IPS DF 6.9 (cell line): ENCODE measurements around the gene COX4I2.

Source experiments
- DNase-seq: peaks from one replicate; pipeline ENCODE4 v3.0.0-alpha.2; 2013; ENCODE audit warnings: low read depth, low spot score
- H3K27ac ChIP-seq: one replicate; pipeline ENCODE4 v1.5.1; 2013; ENCODE audit warnings: low read length, control low read depth
- H3K27me3 ChIP-seq: 2 replicates; pipeline ENCODE4 v1.6.1; 2013; ENCODE audit warnings: mild to moderate bottlenecking, low read length; ENCODE audit not compliant: control insufficient read depth, insufficient read depth
- H3K36me3 ChIP-seq: 2 replicates; pipeline ENCODE4 v1.6.1; 2013; ENCODE audit warnings: low read length; ENCODE audit not compliant: control insufficient read depth, insufficient read depth
- H3K4me1 ChIP-seq: 2 replicates; pipeline ENCODE4 v1.6.1; 2013; ENCODE audit warnings: low read length; ENCODE audit not compliant: control insufficient read depth, insufficient read depth
- H3K4me3 ChIP-seq: 2 replicates; pipeline ENCODE4 v1.5.1; 2013; ENCODE audit warnings: mild to moderate bottlenecking, low read length
- H3K9me3 ChIP-seq: 2 replicates; pipeline ENCODE4 v1.6.1; 2013; ENCODE audit warnings: low read length, inconsistent platforms; ENCODE audit not compliant: control insufficient read depth, insufficient read depth
- WGBS: extraction: QIAGEN DNeasy Blood & Tissue Kit; methylation state at CpG from one replicate; pipeline ENCODE4 v1.1.7; 2013; ENCODE audit warnings: mixed read lengths, missing lambda C conversion rate; ENCODE audit not compliant: insufficient read length, insufficient coverage; 5-methylcytosine and 5-hydroxymethylcytosine counted together

The COX4I2 gene

GRCh38 chr20:31677553-31678260 is 40.0 kb downstream of the COX4I2 start:
- no peaks in the 10 kb centered on the region; the same call in 1 of the 2 replicates for H3K27me3 ChIP-seq
- no peaks in the 10 kb centered on the region for H3K36me3 ChIP-seq
- no peaks in the 10 kb centered on the region for H3K9me3 ChIP-seq
- no peak for DNase-seq
- no peak overlapping the region for H3K27ac ChIP-seq
- no CpG with 5 or more reads among the region's 2 CpGs for WGBS
- H3K4me1 ChIP-seq, result peaks cover 6% of the 10 kb centered on the region
- H3K4me3 ChIP-seq, result no peak overlapping the region

- no peaks in the 10 kb centered on the region for H3K36me3 ChIP-seq
- DNase-seq, result no peak
- no CpG with 5 or more reads among the region's 9 CpGs for WGBS
- H3K4me1 ChIP-seq, result peaks cover 6% of the 10 kb centered on the region
- no peak overlapping the region for H3K27ac ChIP-seq
- H3K4me3 ChIP-seq, result no peak overlapping the region
- no peaks in the 10 kb centered on the region; the same call in 1 of the 2 replicates for H3K27me3 ChIP-seq
- H3K9me3 ChIP-seq, result no peaks in the 10 kb centered on the region
Observed at GRCh38 chr20:31678389-31679356, 41.0 kb downstream of the COX4I2 start.

GRCh38 chr20:31679357-31680285 is 41.9 kb downstream of the COX4I2 start:
- H3K9me3 ChIP-seq, result no peaks in the 10 kb centered on the region
- no peak for DNase-seq
- no peaks in the 10 kb centered on the region; the same call in 1 of the 2 replicates for H3K27me3 ChIP-seq
- no CpG with 5 or more reads among the region's 9 CpGs for whole genome bisulfite sequencing
- H3K4me1 ChIP-seq, result peaks cover 6% of the 10 kb centered on the region
- no peak overlapping the region for H3K4me3 ChIP-seq
- no peak overlapping the region for H3K27ac ChIP-seq
- no peaks in the 10 kb centered on the region for H3K36me3 ChIP-seq

GRCh38 chr20:31680286-31681127 is 42.8 kb downstream of the COX4I2 start:
- H3K9me3 ChIP-seq, result no peaks in the 10 kb centered on the region
- H3K27ac ChIP-seq, result no peak overlapping the region
- WGBS, result no CpG with 5 or more reads among the region's 7 CpGs
- no peaks in the 10 kb centered on the region; the same call in 1 of the 2 replicates for H3K27me3 ChIP-seq
- no peak overlapping the region for H3K4me3 ChIP-seq
- no peak for DNase-seq
- no peaks in the 10 kb centered on the region for H3K36me3 ChIP-seq
- peaks cover 6% of the 10 kb centered on the region; the same call in 1 of the 2 replicates for H3K4me1 ChIP-seq

GRCh38 chr20:31681128-31681727 is 43.5 kb downstream of the COX4I2 start:
- DNase-seq, result no peak
- no CpG with 5 or more reads among the region's 7 CpGs for WGBS
- H3K36me3 ChIP-seq, result no peaks in the 10 kb centered on the region
- H3K4me3 ChIP-seq, result no peak overlapping the region
- H3K9me3 ChIP-seq, result no peaks in the 10 kb centered on the region
- H3K27me3 ChIP-seq, result no peaks in the 10 kb centered on the region; the same call in 1 of the 2 replicates
- H3K27ac ChIP-seq, result no peak overlapping the region
- peaks cover 6% of the 10 kb centered on the region; the same call in 1 of the 2 replicates for H3K4me1 ChIP-seq

GRCh38 chr20:31681769-31682168 is 44.1 kb downstream of the COX4I2 start:
- H3K4me1 ChIP-seq, result peaks cover 6% of the 10 kb centered on the region; the same call in 1 of the 2 replicates
- WGBS, result no CpG with 5 or more reads among the region's 3 CpGs
- H3K4me3 ChIP-seq, result no peak overlapping the region

GRCh38 chr20:31682352-31682751 is 44.6 kb downstream of the COX4I2 start:
- WGBS, result no CpG with 5 or more reads among the region's 3 CpGs

More at GRCh38 chr20:31681769-31682168, 44.1 kb downstream of the COX4I2 start:
- no peak for DNase-seq
- Histone ChIP-seq H3K27ac (no peak overlapping the region), H3K9me3 (no peaks in the 10 kb centered on the region), H3K27me3 (no peaks in the 10 kb centered on the region; the same call in 1 of the 2 replicates), H3K36me3 (no peaks in the 10 kb centered on the region)

GRCh38 chr20:31682927-31683326 is 45.2 kb downstream of the COX4I2 start:
- Histone ChIP-seq H3K9me3 (no peaks in the 10 kb centered on the region), H3K27ac (no peak overlapping the region), H3K36me3 (no peaks in the 10 kb centered on the region), H3K27me3 (no peaks in the 10 kb centered on the region; the same call in 1 of the 2 replicates), H3K4me3 (no peak overlapping the region), H3K4me1 (peaks cover 4% of the 10 kb centered on the region; the same call in 1 of the 2 replicates)
- DNase-seq, result no peak
- WGBS, result no CpG with 5 or more reads among the region's 2 CpGs

More at GRCh38 chr20:31682352-31682751, 44.6 kb downstream of the COX4I2 start:
- Histone ChIP-seq H3K27ac (no peak overlapping the region), H3K36me3 (no peaks in the 10 kb centered on the region), H3K4me3 (no peak overlapping the region), H3K4me1 (peaks cover 6% of the 10 kb centered on the region; the same call in 1 of the 2 replicates), H3K27me3 (no peaks in the 10 kb centered on the region; the same call in 1 of the 2 replicates), H3K9me3 (no peaks in the 10 kb centered on the region)
- DNase-seq, result no peak
